NCI-H2107 (cell line): ENCODE data around the gene EDIL3.

Experiments used
- DNase-seq: peaks from one replicate; lab custom pipeline; 2025; lab: John Stamatoyannopoulos, UW

EDIL3 gene

DNA sequence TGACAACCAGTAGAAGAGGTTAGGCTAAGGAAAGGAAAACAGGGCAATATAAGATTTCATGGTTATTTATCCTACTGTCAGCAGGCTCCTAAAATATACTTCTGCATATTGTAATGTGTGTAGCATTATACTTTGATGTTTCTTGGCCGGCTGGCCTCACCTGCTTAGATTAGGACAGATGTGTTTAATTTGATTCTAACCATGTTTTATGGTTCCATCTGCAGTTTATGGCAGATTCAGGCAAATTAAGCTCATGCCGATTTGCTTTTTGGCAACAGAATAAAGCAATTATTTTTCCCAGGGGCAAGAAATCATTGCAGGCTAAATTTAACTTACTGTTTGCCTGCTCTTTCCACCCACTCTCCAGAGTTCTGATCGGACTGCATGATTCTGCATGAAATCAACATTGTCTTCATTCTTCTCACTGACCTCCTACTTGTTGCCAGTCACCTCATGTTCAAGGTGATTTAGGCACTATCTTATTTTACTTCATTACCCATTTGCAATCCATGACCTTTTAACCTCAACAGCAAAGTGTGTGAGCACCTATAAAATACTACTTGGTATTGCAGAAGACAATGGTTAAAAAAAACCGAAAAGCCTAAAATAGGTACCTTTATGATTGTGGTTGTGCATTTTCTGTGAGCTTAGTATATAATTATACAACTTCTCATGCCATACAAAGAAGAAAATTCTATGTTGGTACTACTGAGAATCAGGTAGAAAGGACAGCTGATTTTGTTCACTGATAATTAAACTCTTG lies 125.2 kb downstream of the EDIL3 start:
- no peak for DNase-seq

GRCh38 chr5:84257061-84257460 lies 127.6 kb downstream of the EDIL3 start:
- DNase-seq = no peak

DNA sequence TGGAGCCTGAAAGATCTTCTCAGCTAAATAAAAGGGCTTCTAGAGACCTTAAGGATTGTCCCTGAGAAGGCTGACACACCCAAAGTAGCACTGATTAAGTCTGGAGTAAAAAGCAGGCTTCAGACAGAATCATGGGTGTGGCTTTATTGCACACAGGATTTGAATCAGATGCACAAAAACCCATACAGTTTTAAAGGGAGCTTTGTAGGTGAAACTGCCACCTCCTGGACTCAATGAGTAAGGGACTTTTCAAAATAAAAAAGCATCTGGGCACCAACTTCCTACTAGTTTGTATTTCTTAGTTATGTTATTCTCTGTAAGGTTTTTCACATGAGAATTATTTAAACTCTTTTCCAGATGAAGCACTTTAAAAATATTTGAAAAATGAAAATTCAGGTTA lies 129.4 kb downstream of the EDIL3 start:
- DNase-seq = no peak

DNA sequence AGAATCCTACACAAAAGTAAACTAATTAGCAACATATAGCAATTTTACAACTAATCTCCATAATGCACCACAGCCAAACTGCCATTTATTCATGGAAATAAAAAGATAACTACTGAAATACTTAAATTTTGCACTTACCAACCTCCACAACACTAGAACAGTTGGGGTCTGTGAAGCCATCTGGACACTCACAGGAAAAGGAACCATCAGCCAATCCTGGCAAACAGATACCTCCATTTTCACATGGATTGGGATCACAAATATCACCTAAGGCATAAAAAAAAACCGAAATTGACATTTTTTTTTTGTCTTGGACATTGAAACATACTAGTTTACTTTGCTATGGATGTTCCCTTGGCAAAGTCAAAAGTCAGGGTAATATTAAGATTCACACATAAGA lies 130.7 kb downstream of the EDIL3 start:
- DNase-seq = no peak

DNA sequence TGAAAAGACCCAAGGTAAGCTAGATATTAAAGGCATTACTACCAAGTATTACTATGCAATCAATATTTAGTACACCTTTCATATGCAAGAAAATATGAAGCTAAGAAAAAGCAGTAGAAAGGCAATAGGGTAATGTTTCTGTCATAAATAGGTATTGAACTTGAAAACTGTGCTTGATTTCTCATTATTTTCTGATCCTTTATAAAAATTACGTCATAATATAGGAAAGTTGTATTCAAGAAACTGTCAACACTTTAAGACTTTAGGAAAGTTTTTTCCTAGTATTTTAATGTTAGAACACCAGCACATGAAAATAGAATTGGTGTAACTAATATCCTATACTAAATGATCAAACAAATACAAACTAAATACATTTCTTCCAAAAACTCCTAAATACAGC lies 133.2 kb downstream of the EDIL3 start:
- no peak for DNase-seq

GRCh38 chr5:84249918-84250630 lies 134.6 kb downstream of the EDIL3 start:
- DNase-seq = no peak

DNA sequence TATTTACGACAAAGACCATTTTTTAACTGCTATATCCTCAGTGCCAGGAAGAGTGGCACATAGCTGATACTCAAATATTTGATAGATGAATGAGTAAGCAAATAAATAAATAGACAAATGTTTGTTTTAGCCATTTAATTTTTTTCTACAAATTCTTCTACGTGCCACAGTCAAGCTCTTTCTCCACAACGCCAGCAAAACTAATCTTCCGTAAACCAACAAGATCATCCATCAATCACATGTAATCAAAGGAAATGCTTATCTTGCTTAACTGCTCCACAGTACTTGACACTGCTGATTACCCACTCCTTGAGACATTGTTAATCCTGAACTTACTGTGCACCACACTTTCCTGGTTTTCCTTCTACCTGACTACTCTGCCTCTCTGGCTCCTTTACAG lies 136.7 kb downstream of the EDIL3 start:
- DNase-seq = no peak

DNA sequence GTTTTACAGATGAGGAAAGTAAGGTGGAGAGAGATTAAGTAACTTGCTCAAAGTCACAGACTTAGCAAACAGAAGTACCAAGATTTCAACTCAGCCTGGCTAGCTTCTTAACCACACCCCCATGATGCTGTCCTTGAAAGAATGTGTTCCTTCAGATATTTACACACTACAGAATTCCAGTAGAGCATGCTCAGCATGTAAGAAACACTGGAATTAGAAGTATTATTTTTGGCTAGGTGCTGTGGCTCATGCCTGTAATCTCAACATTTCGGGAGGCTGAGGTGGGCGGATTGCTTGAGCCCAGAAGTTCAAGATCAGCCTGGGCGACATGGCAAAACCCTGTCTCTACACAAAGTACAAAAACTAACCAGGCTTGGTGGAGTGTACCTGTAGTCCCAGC lies 142.4 kb downstream of the EDIL3 start:
- DNase-seq = no peak

GRCh38 chr5:84239494-84239893 lies 145.2 kb downstream of the EDIL3 start:
- DNase-seq = no peak

DNA sequence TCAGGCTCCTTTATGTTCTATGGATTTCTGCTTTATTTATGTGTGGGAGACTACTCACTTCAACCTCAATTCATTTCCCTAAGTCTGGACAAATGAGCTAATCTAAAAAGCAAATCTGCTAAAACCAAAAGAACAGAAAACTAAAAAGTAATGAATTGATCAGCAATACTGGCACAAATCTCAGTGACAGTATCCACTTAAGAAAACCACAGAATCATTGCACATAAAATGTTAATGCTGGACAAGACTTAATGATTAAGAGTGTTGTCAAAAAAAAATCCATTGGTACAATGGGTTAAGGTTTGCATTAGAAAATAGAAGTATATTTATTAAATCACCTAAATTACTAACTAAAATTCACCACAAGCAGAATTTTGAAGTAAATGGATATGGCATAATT lies 147.6 kb downstream of the EDIL3 start:
- DNase-seq = no peak

GRCh38 chr5:84231433-84231832 lies 153.2 kb downstream of the EDIL3 start:
- no peak for DNase-seq

DNA sequence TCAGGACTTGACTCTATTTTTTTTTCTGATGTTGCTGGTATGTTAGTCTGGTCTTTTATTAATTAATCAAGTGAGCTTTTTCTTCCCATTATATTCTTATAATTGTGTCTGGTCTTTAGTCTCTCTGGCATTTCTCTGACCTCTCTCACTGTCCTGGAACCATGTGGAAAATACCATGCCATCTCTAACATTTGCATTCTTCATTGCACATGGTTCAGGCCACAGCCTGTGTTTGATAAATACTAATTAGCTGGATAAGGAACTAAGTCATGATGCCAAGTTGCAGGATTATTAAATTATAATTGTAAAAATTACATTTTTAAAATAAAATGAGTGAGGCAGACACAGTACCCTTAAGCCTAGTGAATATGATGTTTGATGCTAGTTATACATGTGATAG lies 155.6 kb downstream of the EDIL3 start:
- DNase-seq = no peak

DNA sequence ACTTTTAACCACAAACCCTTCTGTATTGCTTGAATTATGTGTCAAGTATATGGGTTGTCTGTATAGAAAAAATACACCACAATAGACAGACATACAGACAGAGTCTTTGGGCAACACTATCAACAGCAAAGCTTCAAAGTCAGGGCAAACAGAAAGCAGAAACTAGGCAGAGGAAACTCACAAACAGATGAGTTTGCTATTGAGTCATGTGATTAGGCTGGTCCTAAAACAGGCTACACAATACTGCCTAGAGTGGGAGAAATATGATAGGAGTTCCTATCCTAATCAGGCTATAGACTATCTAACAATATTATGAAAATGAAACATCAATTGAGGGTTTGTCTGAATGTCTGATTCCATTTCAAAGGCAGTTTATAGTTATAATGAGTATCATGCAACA lies 156.4 kb downstream of the EDIL3 start:
- DNase-seq = no peak

DNA sequence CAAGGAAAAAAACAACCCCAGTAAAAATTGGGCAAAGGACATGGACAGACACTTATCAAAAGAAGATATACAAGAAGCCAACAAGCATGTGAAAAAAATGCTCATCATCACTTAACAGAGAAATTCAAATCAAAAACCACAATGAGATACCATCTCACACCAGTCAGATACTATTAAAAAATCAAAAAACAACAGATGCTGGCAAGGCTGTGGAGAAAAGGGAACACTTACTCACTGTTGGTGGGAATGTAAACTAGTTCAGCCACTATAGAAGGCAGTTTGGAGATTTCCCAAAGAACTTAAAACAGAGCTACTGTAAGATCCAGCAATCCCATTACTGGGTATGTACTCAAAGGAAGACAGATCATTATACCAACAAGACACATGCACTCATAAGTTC lies 157.4 kb downstream of the EDIL3 start:
- no peak for DNase-seq

- DNase-seq = no peak
These were observed 166.1 kb downstream of the EDIL3 start for GRCh38 chr5:84218546-84218945.

GRCh38 chr5:84215521-84215920 lies 169.2 kb downstream of the EDIL3 start:
- DNase-seq = no peak

- no peak for DNase-seq
These were observed 170.8 kb downstream of the EDIL3 start for GRCh38 chr5:84213861-84214260.

DNA sequence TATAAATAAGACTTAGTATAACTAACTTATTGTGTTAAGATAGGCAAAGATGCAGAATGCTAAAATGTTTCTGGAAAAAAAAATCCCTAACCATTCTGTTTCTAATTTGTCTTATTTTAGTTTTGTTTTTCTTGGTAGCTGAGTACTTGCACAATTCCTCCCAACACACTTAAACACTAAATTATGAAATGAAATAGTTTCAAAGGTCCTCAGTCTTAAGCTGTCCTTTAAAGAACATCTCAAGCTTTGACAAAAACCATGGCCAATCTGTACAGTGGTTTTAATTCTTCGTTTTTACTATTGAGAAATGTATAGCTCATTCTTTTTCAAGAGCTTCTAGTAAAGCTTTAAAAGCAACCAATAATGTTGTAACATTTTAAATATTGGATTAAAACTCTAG lies 171.5 kb downstream of the EDIL3 start:
- no peak for DNase-seq

DNA sequence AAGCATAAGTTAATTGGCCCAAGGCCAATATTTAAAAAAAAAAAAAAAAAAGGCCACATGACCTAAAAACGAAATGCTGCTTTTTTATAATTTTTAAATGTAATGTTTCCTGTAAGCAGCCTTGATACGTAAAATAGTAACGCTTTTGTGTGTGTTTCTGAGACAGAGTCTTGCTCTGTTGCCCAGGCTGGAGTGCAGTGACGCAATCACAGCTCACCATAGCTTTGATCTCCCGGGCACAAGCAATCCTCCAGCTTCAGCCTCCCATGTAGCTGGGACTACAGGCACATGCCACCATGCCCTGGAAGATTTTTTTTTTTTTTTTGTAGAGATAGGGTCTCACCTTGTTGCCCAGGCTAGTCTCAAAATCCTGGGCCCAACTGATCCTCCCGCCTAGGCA lies 179.9 kb downstream of the EDIL3 start:
- no peak for DNase-seq

DNA sequence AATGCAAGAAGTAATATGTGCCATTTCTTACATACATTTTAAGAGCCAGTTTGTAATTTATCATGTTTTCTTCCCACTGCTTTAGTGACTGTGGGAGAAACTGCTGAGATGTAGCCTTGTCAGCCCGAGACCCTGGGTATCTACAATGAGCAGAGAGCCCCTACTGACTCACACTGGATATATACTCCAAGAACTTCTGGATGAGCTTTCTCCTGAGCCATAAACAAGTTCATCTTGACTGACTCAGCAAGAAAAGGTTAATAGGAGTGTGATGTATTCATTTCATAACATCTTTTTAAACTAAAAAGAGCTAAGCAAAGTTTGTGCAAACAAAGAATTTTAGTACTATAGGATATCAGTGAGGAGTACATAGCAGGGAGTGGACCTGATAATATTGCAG lies 182.5 kb downstream of the EDIL3 start:
- DNase-seq = no peak

DNA sequence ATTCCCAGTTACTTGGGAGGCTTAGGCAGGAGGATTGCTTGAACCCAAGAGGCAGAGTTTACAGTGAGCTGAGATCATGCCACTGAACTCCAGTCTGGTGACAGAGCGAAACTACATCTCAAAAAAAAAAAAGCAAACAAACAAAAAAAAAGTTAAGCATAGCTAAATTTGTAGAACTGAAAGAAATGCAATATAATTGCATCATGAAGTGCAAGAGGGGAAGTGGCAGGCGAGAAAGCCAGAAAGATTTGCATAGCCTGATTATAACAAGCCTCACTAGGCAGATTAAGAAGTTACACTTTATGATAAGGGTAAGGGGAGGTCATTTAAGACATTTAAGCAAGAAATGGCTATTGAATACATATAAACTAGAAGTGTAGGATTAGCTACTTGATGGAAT lies 187.1 kb downstream of the EDIL3 start:
- no peak for DNase-seq

- DNase-seq = no peak
These were observed 193.4 kb downstream of the EDIL3 start for GRCh38 chr5:84191281-84191680.

GRCh38 chr5:84184857-84185256 lies 199.8 kb downstream of the EDIL3 start:
- no peak for DNase-seq

- DNase-seq = no peak
These were observed 203.6 kb downstream of the EDIL3 start for GRCh38 chr5:84181093-84181492.
